GM10266 (cell line): Measurements from ENCODE around the gene GAPDHS.
A peak's percentile ranks its signal among the peaks of the same experiment; 100 is the strongest.

ENCODE experiments used
- DNase-seq: peaks from one replicate; pipeline ENCODE4 v3.0.0; 2012; ENCODE audit errors: extremely low spot score
- TF ChIP-seq, protein P1 (sequence below): IDR thresholded peaks from 2 replicates; pipeline ENCODE4 v1.5.1; 2012; ENCODE audit warnings: mild to moderate bottlenecking, low read depth; ENCODE audit not compliant: control insufficient read depth, insufficient read depth; ENCODE audit errors: missing control alignments

Gene GAPDHS

GRCh38 chr19:35546532-35546931 is 13.3 kb downstream of the GAPDHS start:
- TF ChIP-seq, protein P1, sequence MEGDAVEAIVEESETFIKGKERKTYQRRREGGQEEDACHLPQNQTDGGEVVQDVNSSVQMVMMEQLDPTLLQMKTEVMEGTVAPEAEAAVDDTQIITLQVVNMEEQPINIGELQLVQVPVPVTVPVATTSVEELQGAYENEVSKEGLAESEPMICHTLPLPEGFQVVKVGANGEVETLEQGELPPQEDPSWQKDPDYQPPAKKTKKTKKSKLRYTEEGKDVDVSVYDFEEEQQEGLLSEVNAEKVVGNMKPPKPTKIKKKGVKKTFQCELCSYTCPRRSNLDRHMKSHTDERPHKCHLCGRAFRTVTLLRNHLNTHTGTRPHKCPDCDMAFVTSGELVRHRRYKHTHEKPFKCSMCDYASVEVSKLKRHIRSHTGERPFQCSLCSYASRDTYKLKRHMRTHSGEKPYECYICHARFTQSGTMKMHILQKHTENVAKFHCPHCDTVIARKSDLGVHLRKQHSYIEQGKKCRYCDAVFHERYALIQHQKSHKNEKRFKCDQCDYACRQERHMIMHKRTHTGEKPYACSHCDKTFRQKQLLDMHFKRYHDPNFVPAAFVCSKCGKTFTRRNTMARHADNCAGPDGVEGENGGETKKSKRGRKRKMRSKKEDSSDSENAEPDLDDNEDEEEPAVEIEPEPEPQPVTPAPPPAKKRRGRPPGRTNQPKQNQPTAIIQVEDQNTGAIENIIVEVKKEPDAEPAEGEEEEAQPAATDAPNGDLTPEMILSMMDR = no peak
- DNase-seq = no peak

DNA sequence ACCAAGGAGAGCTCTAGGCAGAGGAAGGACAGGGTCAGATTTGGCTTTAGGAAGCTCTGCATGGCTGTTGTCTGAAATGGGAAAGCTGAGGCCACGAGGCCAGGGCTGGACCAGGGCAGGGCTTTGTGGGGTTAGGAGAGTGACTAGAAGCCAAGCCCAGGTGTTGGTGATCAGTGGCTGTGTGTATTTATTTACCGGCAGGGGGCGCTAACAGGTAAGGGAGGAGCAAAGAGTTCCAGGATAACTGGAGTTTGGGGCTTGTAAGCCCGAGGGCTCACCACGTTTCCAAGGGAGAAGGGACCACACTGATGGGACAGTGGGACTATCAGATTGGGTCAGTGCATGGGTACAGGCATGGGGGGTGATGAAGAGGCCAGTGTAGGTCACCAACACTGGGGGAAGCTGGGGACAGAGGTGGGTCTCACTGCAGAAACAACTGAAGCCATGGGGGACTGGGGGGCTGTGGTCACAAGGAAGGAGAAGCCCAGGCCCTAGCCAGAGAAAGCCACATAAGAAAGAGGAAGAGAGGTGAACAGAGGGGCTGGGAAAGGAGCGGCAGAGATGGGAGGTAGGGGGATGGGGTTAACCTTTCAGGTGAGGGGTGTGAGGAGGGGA is 16.0 kb downstream of the GAPDHS start:
- TF ChIP-seq, protein P1 = peak; percentile 79

GRCh38 chr19:35549879-35550523 is 16.7 kb downstream of the GAPDHS start:
- TF ChIP-seq, protein P1 = no peak
- DNase-seq = no peak

More for the DNA sequence above, 16.0 kb downstream of the GAPDHS start:
- DNase-seq = peak; percentile 85

DNA sequence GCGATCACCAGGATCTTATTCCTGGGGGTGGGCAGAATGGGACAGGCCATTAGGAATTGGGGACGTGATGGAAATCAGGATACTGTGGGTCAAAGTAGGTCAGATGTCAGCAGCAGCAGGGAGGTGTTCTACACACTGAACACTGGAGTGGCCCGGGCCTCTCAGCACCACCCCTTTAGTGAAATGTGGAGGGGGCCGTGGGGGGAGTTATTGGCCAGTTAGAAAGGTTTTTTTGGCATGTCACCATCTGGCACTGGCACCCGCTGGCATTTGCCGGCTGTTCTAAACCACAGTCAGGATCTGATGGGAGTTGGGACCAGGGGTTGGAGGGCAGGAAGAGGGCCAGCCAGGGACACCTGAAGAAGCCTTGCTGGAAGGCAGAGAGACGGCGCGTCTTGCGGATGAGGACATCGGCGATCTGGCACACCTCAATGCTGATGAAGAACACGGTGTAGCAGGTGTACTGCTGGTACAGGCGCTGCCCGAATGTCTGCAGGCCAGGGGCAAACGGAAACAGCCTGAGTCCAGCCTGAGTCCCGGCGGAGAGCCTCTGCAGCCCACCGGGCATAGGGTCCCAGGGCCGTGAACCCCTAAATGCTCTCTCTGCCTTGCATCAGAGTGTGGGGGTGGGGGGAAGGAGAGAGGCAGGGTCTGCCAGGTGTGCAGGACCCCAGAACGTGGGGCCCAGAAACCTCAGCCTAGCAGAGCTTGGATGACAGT is 18.0 kb downstream of the GAPDHS start:
- TF ChIP-seq, protein P1 = no peak
- DNase-seq = no peak

DNA sequence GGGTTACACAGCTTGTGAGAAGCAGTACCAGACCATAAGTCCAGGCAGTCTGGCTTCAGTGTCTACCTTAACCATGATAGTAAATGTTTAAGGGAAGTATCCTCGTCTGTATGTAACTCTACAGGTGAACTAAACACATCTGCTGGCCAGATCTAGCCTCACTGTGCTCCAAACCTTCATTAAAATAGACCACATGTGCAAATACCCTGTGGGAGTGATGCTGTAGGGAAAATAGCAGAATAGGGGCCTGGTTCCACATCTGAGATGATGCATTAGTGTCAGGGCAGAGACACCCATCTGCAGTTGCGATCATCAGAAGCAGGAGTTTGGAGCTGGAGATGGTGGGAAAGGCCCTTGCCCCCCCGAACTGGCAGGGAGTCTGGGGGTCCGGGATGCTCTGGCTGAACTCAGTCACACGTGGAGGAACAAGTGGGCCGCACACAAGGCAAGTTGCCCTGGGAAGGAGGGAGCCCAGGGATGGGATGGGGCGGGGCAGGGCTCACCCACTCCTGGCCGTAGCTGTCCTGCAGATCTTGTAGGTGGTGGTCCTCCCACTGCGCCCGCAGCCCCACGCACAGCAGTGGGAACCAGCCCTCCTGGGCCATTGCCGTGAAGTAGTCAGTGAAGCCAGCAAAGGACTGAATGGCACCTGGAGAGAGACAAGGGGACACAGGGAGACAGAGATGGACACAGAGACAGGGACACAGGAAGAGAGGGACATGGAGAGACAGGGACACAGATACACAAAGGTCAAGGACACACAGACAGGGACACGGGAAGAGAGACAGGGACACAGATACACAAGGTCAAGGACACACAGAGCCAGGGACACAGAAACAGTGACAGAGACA is 19.5 kb downstream of the GAPDHS start:
- DNase-seq = no peak
- TF ChIP-seq, protein P1 = no peak

GRCh38 chr19:35553385-35554000 is 20.2 kb downstream of the GAPDHS start:
- TF ChIP-seq, protein P1 = no peak
- DNase-seq = no peak
